Ishikawa (cell line): ENCODE measurements around the gene KIF16B.

Source experiments
- CEBPB ChIP-seq: IDR thresholded peaks from 2 replicates; pipeline ENCODE4 v1.6.1; 2012
- CREB1 ChIP-seq: IDR thresholded peaks from 2 replicates; pipeline ENCODE4 v1.6.1; 2012; ENCODE audit warnings: low read depth
- EGR1 ChIP-seq: IDR thresholded peaks from 2 replicates; pipeline ENCODE4 v1.6.1; 2012
- EP300 ChIP-seq: IDR thresholded peaks from 2 replicates; pipeline ENCODE4 v1.6.1; 2012; ENCODE audit warnings: borderline replicate concordance
- FOXM1 ChIP-seq: IDR thresholded peaks from 2 replicates; pipeline ENCODE4 v1.6.1; 2012; ENCODE audit warnings: low read depth, borderline replicate concordance
- MAX ChIP-seq: IDR thresholded peaks from 2 replicates; pipeline ENCODE4 v1.6.1; 2012
- NFIC ChIP-seq: IDR thresholded peaks from 2 replicates; pipeline ENCODE4 v1.6.1; 2012
- RAD21 ChIP-seq: IDR thresholded peaks from 2 replicates; pipeline ENCODE4 v1.6.1; 2012; ENCODE audit warnings: low read depth
- REST ChIP-seq: IDR thresholded peaks from 2 replicates; pipeline ENCODE4 v1.6.1; 2012; ENCODE audit warnings: low read depth, mild to moderate bottlenecking
- TAF1 ChIP-seq: IDR thresholded peaks from 2 replicates; pipeline ENCODE4 v1.6.1; 2012; ENCODE audit warnings: low read depth, mild to moderate bottlenecking
- TCF12 ChIP-seq: IDR thresholded peaks from 2 replicates; pipeline ENCODE4 v1.6.1; 2012; ENCODE audit warnings: low read depth
- TEAD4 ChIP-seq: IDR thresholded peaks from 2 replicates; pipeline ENCODE4 v1.6.1; 2012
- USF1 ChIP-seq: IDR thresholded peaks from 2 replicates; pipeline ENCODE4 v1.6.1; 2012
- YY1 ChIP-seq: IDR thresholded peaks from 2 replicates; pipeline ENCODE4 v1.6.1; 2012; ENCODE audit warnings: low read depth
- ZBTB7A ChIP-seq: IDR thresholded peaks from 2 replicates; pipeline ENCODE4 v1.6.1; 2012; ENCODE audit warnings: low read depth

KIF16B gene

GRCh38 chr20:16260911-16261310, 312.3 kb downstream of the KIF16B start:
- TF ChIP-seq TEAD4 = no peak
- no peak for TF ChIP-seq FOXM1
- TF ChIP-seq CEBPB = no peak
- TF ChIP-seq MAX = no peak
- TF ChIP-seq EGR1 = no peak
- no peak for TF ChIP-seq TAF1
- TF ChIP-seq RAD21 = no peak

GRCh38 chr20:16258766-16259165, 314.5 kb downstream of the KIF16B start:
- TF ChIP-seq FOXM1 = no peak
- no peak for TF ChIP-seq YY1
- TF ChIP-seq CEBPB = no peak
- TF ChIP-seq EP300 = no peak
- no peak for TF ChIP-seq USF1
- TF ChIP-seq EGR1 = no peak
- TF ChIP-seq MAX = no peak
- TF ChIP-seq REST = no peak
- TF ChIP-seq TAF1 = no peak
- no peak for TF ChIP-seq RAD21
- no peak for TF ChIP-seq TEAD4
- TF ChIP-seq CREB1 = no peak
- no peak for TF ChIP-seq ZBTB7A

GRCh38 chr20:16257813-16258430, 315.3 kb downstream of the KIF16B start:
- no peak for TF ChIP-seq CEBPB
- no peak for TF ChIP-seq CREB1
- no peak for TF ChIP-seq EGR1
- TF ChIP-seq MAX = no peak
- no peak for TF ChIP-seq USF1
- no peak for TF ChIP-seq EP300
- TF ChIP-seq ZBTB7A = no peak
- TF ChIP-seq REST = no peak
- TF ChIP-seq FOXM1 = no peak
- no peak for TF ChIP-seq RAD21
- no peak for TF ChIP-seq TCF12
- no peak for TF ChIP-seq TEAD4
- TF ChIP-seq TAF1 = no peak
- TF ChIP-seq NFIC = no peak
- TF ChIP-seq YY1 = no peak

- TF ChIP-seq TAF1 (no peak), CEBPB (no peak), REST (no peak), MAX (no peak), TEAD4 (no peak), YY1 (no peak), RAD21 (no peak), EGR1 (no peak), TCF12 (no peak), USF1 (no peak), ZBTB7A (no peak), FOXM1 (no peak), NFIC (no peak), EP300 (no peak)
Observed at GRCh38 chr20:16257021-16257420, 316.2 kb downstream of the KIF16B start.
